Head of caudate nucleus (tissue), 42 donors: Measurements from ENCODE around the gene CCDC93.

Experiments used
- DNase-seq, 42 donors: peaks; one replicate each; pipeline versions ENCODE4 v3.0.0 to v3.0.0-alpha.2; 2020 to 2021; ENCODE audit warnings: mixed read lengths in 7 of 42
- intact Hi-C: fragments of 100-400 bp; cut with DNase I; formaldehyde crosslinking; loops from one replicate; pipeline ENCODE4 v1.15.0; 2022

Gene CCDC93

DNA sequence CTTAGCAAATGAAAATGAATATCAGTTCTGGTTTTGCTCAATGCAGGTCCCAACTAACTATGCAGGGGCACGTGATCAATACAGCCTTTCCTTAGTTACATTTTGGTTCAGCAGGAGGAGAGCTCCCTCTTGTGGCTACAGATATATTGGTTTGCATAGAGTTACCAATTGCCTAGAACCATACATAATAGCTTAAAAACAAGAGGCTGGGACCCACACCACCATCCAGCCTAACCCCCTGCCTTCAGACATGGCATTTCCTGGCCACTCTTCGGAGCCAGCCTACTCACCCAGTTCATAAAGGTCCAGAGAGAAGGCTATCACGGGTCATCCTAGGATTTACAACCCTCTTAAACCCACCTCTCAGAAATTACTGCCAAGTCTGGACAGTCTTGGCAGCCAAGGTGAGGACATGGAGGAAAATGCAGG is 10.5 kb downstream of the CCDC93 start:
- intact Hi-C loops, result loop anchor here (5.0 kb wide), 1 partner anchor 166 kb away; no protein-coding TSS in a partner anchor
- peak in 33 of 42 donors; percentile 11 to 88 (median 68) for DNase-seq

- intact Hi-C loops, result loop anchor here (5.0 kb wide), 1 partner anchor 163 kb away; no protein-coding TSS in a partner anchor
- DNase-seq, result no peak
These were observed 13.8 kb downstream of the CCDC93 start for GRCh38 chr2:118000041-118000440.

GRCh38 chr2:117997872-117998454 is 15.9 kb downstream of the CCDC93 start:
- intact Hi-C loops, result no loop called here
- no peak for DNase-seq

DNA sequence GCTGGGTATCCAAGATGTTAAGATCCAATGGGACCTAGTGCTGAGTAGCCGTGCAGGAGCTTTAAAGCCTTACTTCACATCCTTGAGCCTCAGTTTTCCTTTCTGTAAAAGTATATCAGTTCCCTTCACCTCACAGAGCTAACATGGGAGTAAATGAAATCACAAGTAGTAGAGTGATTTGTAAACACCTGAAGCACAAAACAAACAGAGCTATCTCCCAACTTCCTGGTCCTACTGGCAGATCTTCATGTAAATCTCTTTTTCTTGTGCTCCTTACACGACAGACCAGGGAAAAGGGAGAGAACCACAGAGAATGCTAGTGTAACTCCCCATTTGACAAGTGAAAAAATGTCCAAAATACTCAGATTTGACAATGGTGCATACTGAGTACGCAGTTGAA is 17.3 kb downstream of the CCDC93 start:
- no peak for DNase-seq
- intact Hi-C loops, result no loop called here

- intact Hi-C loops, result no loop called here
- no peak for DNase-seq
These were observed 19.1 kb downstream of the CCDC93 start for GRCh38 chr2:117994729-117995128.

DNA sequence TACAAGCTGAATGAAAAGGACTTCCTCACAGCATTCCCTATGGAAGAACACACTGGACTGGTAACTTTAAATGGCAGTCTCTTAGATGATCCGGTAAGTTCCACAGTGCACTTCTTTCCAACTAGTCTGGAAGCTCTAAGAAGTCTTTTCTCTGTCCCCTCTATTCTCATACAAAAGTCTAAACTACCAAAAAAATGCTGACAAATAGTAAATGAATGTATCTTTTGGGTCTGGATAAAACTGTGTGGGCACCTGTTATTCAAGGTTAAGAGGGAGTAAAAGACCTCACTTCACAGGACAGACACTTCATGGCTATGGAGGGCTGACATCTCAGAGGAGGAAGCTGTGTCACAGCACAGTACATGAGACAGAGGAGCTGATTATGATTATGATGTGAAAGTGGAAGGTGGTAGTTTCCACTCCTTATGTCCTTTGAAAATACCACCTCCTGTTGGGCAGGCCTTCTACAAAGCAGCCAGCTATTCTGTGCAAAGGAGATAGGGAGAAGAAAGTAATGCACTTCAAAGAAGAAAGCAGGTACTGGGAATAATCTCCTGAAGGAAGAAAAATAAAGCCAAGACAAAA is 23.9 kb downstream of the CCDC93 start:
- intact Hi-C loops, result no loop called here
- no peak for DNase-seq

DNA sequence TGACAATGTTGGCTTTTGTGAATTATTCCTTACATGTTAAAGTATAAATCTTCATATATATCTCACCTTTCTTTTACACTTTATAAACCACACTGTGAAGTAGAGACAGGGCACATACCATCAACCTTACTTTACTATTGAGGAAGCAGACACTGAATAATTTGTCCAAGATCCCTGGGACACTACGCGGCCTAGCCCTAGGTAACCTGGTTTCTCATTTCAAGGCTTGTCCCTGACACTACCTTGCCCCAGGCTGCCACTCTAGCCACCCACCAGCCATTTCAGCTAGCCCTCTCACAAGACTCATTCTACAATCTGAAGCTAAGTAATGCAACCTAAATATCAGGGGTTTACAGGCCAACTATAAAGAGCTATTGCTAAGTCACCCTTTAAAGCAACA is 26.7 kb downstream of the CCDC93 start:
- intact Hi-C loops, result no loop called here
- no peak for DNase-seq

GRCh38 chr2:117985092-117985491 is 28.8 kb downstream of the CCDC93 start:
- no peak for DNase-seq
- intact Hi-C loops, result no loop called here

DNA sequence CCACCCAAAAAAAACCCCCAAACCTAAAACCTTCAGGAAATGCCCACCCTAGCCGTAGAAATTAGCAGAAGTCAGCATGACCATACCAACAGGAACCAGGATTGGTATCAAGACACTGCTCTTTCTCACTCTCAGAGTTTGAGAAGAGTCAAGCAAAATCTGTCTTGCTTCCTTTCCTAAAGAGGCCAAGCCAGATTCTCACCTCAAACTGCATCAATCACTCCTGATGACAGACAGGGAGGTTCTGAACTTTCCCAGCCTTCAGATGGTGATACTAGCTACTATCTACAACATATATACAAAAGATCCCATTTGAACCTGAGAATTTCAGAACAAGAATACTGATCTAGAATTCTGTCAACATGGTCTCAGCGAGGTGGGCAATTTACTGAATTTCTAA is 29.7 kb downstream of the CCDC93 start:
- intact Hi-C loops, result no loop called here
- no peak for DNase-seq

DNA sequence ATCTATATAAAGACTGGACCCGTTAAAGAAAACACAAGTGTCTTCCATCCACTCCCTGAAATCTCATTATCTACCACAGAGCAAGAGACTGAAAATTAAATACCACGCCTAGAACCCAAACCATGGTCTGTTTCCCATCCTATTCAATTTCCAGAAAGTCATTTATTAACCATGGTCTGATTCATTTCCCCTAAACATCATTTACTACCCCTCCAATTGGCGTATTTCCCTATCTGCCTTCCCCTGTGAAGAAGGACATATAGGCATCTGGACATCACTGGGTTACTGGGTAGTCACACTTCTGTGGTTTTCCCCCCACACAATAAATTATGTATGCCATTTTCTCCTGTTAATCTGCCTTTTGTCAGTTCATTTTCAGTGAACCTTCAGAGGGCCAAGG is 30.8 kb downstream of the CCDC93 start:
- intact Hi-C loops, result no loop called here
- no peak for DNase-seq

- no peak for DNase-seq
- intact Hi-C loops, result no loop called here
These were observed 31.4 kb downstream of the CCDC93 start for GRCh38 chr2:117982376-117983033.

DNA sequence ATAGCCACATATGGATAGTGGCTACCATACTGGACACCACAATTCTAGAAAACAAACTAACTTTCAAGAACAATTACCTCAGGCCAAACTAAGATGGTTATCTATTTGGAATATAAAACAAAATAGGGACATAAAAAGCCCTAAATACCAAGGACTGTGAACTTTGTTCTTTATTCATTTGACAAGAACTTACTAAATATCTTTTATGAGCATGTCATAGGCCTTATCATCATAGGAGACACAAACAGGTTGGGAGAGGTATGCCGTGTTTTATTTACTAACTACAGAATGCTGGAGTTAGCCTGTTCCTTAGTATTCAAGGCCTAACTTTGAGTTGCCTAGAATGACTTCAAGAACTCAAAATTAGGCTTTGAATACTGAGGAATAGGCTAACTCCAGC is 32.1 kb downstream of the CCDC93 start:
- intact Hi-C loops, result no loop called here
- no peak for DNase-seq

DNA sequence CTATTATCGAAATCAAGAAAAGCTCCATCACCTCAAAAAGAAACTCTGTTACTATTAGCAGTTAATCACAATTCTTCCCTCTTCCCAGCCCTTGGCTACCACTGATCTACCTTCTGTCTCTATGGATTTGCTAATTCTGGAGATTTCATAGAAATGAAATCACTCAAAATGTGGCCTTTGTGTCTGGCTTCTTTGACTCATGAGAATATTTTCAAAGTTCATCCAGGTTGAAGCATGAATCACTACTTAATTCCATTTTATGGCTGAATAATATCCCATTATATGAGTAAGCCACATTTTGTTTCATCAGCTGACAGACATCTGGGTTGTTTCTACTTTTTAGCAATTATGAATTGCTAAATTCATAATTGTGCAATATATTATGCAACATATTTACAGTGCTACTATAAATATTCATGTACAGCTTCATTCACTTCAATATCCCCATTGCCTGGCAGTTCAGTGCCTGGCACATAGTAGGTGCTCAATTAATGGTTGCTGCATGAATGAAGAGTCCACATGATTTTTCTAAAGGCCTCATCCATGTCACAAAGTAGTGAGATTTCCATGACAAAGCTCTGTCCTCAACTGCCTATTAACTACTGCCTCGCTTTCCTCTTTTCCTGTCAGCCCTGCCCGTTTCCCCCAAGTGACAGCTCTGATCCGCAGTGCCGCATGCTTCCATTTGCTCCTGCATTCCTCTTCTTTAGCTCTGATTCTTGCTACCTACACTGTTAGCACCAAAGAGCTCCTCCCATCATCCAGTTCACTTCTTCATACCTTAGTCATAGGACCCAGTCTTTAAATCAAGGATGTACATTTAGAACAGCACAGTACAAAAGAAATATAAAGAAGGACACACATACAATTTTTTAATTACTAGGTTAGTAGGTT is 32.8 kb downstream of the CCDC93 start:
- intact Hi-C loops, result no loop called here
- peak in 12 of 42 donors; percentile 11 to 47 (median 14) for DNase-seq

- intact Hi-C loops, result no loop called here
- DNase-seq, result peak in 3 of 42 donors; percentile 8 to 18 (median 13)
These were observed 33.8 kb downstream of the CCDC93 start for GRCh38 chr2:117979911-117980701.

GRCh38 chr2:117977696-117978095 is 36.2 kb downstream of the CCDC93 start:
- intact Hi-C loops, result no loop called here

GRCh38 chr2:117976581-117976980 is 37.3 kb downstream of the CCDC93 start:
- intact Hi-C loops, result no loop called here
- no peak for DNase-seq

More at GRCh38 chr2:117977696-117978095, 36.2 kb downstream of the CCDC93 start:
- no peak for DNase-seq

- DNase-seq, result no peak
- intact Hi-C loops, result no loop called here
These were observed 40.3 kb downstream of the CCDC93 start for GRCh38 chr2:117973498-117974082.

GRCh38 chr2:117972476-117973123 is 41.3 kb downstream of the CCDC93 start:
- intact Hi-C loops, result no loop called here
- DNase-seq, result no peak
